DOHH2 (cell line): ENCODE data around the gene FOXN3.

Source experiments
- H3F3A ChIP-seq: fragments of 200-600 bp; sonication (generic), shearing (Covaris generic); 2 replicates; pipeline ENCODE4 v1.6.0; 2016; ENCODE audit warnings: antibody characterized with exemption, mild to moderate bottlenecking; ENCODE audit not compliant: control insufficient read depth, insufficient read depth
- H3K27ac ChIP-seq: fragments of 200-600 bp; sonication (generic); 2 replicates; pipeline ENCODE4 v1.5.1; 2014; ENCODE audit warnings: low read depth, mild to moderate bottlenecking, low read length, moderate library complexity
- H3K27me3 ChIP-seq: fragments of 200-600 bp; sonication (generic); 2 replicates; pipeline ENCODE4 v1.6.1; 2014; ENCODE audit warnings: mild to moderate bottlenecking, low read length, mixed read lengths; ENCODE audit not compliant: control insufficient read depth
- H3K36me3 ChIP-seq: fragments of 200-600 bp; sonication (generic); 2 replicates; pipeline ENCODE4 v1.6.1; 2014; ENCODE audit warnings: mild to moderate bottlenecking, low read length, moderate library complexity, mixed read lengths; ENCODE audit not compliant: control insufficient read depth
- H3K4me1 ChIP-seq: fragments of 200-600 bp; sonication (generic); 2 replicates; pipeline ENCODE4 v1.6.1; 2014; ENCODE audit warnings: mild to moderate bottlenecking, low read length, mixed read lengths; ENCODE audit not compliant: control insufficient read depth
- H3K4me2 ChIP-seq: fragments of 200-600 bp; sonication (generic); 2 replicates; pipeline ENCODE4 v1.6.0; 2014; ENCODE audit warnings: mild to moderate bottlenecking, low read length, moderate library complexity
- H3K4me3 ChIP-seq: fragments of 200-600 bp; sonication (generic); 2 replicates; pipeline ENCODE4 v1.5.1; 2014; ENCODE audit warnings: mild to moderate bottlenecking, low read length, mixed read lengths
- H3K79me2 ChIP-seq: fragments of 200-600 bp; sonication (generic); 2 replicates; pipeline ENCODE4 v1.6.1; 2014; ENCODE audit warnings: mild to moderate bottlenecking, low read length, mixed read lengths; ENCODE audit not compliant: control insufficient read depth
- H3K9me2 ChIP-seq: fragments of 200-600 bp; sonication (generic); replicated peaks from 2 replicates; pipeline ENCODE4 v1.6.1; 2014; ENCODE audit warnings: mild to moderate bottlenecking, low read length, mixed read lengths; ENCODE audit not compliant: control insufficient read depth
- H3K9me3 ChIP-seq: fragments of 200-600 bp; sonication (generic); 2 replicates; pipeline ENCODE4 v1.6.1; 2014; ENCODE audit warnings: antibody characterized with exemption, low read length, mixed read lengths; ENCODE audit not compliant: control insufficient read depth, insufficient read depth
- H4K20me1 ChIP-seq: fragments of 200-600 bp; sonication (generic); 2 replicates; pipeline ENCODE4 v1.6.0; 2014; ENCODE audit warnings: low read depth, mild to moderate bottlenecking, antibody characterized with exemption, low read length, moderate library complexity; ENCODE audit not compliant: control insufficient read depth, insufficient read depth
- EZH2phosphoT487 ChIP-seq: fragments of 200-600 bp; sonication (generic); IDR thresholded peaks from 2 replicates; pipeline ENCODE4 v1.6.1; 2017; ENCODE audit warnings: borderline replicate concordance, mild to moderate bottlenecking, antibody characterized with exemption, low read length, moderate library complexity, mixed read lengths
- TF ChIP-seq, protein P1 (sequence below): fragments of 200-600 bp; sonication (generic); IDR thresholded peaks from one replicate; pipeline ENCODE4 v1.5.1; 2014; ENCODE audit warnings: antibody characterized with exemption, mild to moderate bottlenecking, low read depth, low read length; ENCODE audit not compliant: poor library complexity, severe bottlenecking

The FOXN3 gene

DNA sequence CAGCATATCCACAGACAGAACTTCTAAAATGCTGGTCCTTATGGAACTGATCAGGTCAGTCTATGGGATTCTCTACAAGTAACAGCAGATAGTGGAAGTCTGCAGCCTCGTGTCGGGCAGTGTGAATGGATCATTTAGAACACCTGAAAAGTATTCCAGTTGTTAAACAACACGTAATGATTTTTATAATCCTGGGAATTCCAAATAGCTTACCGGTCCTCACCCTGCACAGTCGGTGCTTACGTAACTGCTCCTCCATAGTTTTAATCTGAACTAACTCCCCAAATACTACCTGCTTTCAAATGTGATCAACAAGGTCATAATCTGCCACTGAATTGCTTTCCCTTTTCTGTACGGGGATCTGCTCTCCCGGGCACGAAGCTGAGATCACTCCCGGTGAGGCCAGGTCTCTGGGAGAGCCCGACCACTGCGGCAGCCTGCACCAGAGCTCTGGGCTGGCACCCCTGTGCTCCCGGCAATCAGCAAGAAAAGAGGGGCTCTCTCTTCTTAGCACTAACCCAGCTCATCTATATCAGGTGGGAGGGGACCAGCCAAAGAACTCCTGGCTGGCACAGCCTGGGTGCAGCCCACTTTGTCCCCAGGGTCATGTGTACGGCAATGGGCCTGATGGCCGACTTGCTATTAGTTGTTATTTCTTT, 157.0 kb downstream of the FOXN3 start:
- no peaks in the 10 kb centered on the region for H3K27me3 ChIP-seq
- no peak overlapping the region for H3K4me2 ChIP-seq
- H4K20me1 ChIP-seq = no peaks in the 10 kb centered on the region
- no peak overlapping the region for H3K27ac ChIP-seq
- H3K79me2 ChIP-seq = no peaks in the 10 kb centered on the region
- no peaks in the 10 kb centered on the region for H3K9me2 ChIP-seq
- H3F3A ChIP-seq = no peaks in the 10 kb centered on the region
- H3K4me1 ChIP-seq = peaks cover 5% of the 10 kb centered on the region
- no peak for TF ChIP-seq EZH2phosphoT487
- TF ChIP-seq, protein P1, sequence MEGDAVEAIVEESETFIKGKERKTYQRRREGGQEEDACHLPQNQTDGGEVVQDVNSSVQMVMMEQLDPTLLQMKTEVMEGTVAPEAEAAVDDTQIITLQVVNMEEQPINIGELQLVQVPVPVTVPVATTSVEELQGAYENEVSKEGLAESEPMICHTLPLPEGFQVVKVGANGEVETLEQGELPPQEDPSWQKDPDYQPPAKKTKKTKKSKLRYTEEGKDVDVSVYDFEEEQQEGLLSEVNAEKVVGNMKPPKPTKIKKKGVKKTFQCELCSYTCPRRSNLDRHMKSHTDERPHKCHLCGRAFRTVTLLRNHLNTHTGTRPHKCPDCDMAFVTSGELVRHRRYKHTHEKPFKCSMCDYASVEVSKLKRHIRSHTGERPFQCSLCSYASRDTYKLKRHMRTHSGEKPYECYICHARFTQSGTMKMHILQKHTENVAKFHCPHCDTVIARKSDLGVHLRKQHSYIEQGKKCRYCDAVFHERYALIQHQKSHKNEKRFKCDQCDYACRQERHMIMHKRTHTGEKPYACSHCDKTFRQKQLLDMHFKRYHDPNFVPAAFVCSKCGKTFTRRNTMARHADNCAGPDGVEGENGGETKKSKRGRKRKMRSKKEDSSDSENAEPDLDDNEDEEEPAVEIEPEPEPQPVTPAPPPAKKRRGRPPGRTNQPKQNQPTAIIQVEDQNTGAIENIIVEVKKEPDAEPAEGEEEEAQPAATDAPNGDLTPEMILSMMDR = no peak
- no peaks in the 10 kb centered on the region for H3K9me3 ChIP-seq
- no peak overlapping the region for H3K4me3 ChIP-seq
- H3K36me3 ChIP-seq = no peaks in the 10 kb centered on the region

DNA sequence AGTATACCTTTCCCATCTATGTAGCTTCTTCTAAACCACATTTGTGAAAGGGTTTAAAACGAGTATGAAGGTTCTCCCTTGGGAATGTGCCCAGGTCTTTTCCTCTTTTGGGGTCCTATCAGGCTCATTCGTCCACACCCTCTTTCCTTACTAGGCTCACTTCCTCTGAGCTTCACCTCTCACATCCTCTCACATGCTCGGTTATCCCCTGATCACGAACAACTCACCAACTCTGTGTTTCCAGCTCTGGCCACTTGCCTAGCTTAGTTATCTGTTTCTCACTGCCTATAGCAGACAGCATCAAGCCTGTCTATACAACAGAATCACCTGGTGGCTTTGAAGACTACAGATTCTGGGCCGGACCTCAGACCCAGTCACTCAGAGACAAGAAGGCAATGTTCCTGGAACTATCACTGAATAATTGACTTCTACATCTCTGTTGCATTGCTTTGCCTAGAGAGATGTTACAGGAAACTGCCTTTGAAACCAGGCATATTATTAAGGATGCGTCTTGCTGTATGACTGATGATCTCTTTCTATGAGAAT, 158.2 kb downstream of the FOXN3 start:
- TF ChIP-seq, protein P1 = no peak
- no peak for TF ChIP-seq EZH2phosphoT487
- Histone ChIP-seq H4K20me1 (no peaks in the 10 kb centered on the region), H3K79me2 (no peaks in the 10 kb centered on the region)

DNA sequence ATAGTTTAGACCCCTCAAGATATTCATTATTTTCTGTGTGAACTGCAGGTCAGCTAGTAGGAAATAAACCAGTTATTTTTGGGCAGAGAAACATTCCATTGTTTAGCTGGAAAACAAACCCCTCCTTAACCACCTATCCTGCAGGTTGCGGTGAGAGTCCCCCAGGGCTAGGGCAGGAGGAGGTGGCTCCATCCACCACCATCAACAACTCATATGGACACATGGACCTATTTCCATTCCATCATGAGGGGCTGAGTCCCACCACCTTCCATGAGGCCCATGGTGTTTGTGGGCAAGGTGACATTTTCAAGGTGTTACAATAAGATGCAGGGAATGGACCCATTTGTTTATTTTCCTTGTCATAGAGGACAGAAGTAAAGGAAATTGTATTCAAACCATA, 160.1 kb downstream of the FOXN3 start:
- Histone ChIP-seq H3K9me3 (0 out of 2 replicates have a peak, but pooled peaks cover under 1% of the 10 kb centered on the region), H3K4me1 (peaks cover 5% of the 10 kb centered on the region), H4K20me1 (no peaks in the 10 kb centered on the region), H3K4me2 (no peak overlapping the region), H3K79me2 (no peaks in the 10 kb centered on the region), H3K36me3 (no peaks in the 10 kb centered on the region), H3K27me3 (no peaks in the 10 kb centered on the region), H3K9me2 (no peaks in the 10 kb centered on the region), H3K27ac (no peak overlapping the region), H3F3A (no peaks in the 10 kb centered on the region), H3K4me3 (no peak overlapping the region)
- TF ChIP-seq EZH2phosphoT487 = no peak
- TF ChIP-seq, protein P1 = no peak

More for the DNA sequence above, 158.2 kb downstream of the FOXN3 start:
- Histone ChIP-seq H3K36me3 (no peaks in the 10 kb centered on the region), H3K27ac (no peak overlapping the region), H3K27me3 (no peaks in the 10 kb centered on the region), H3K9me2 (no peaks in the 10 kb centered on the region), H3K4me2 (no peak overlapping the region), H3F3A (no peaks in the 10 kb centered on the region), H3K4me3 (no peak overlapping the region), H3K4me1 (peaks cover 5% of the 10 kb centered on the region), H3K9me3 (no peaks in the 10 kb centered on the region)
